Right ventricle myocardium superior (tissue), 1 donor: Measurements from ENCODE around the gene EHMT1. TPM values are rescaled to one million over a fixed set of nuclear protein-coding genes. Genes with fewer than 3 reads are reported as not detected.
"Not testable (repeated sequence)": the region's sequence is repeated elsewhere in the genome, so short reads cannot be mapped to it uniquely, and the experiment has no call there.

Experiments used
- ATAC-seq: fragments of 200-7000 bp; cut with Tn5 transposase; one replicate; pipeline ENCODE4 v1.9.1; 2020; ENCODE audit warnings: mild to moderate bottlenecking; ENCODE audit not compliant: poor library complexity
- DNase-seq: peaks from one replicate; pipeline ENCODE4 v3.0.0-alpha.2; 2020
- intact Hi-C: fragments of 100-400 bp; cut with DNase I; formaldehyde crosslinking; loops from one replicate; pipeline ENCODE4 v1.11.2; 2022
- total RNA-seq: library from RNA; stranded (reverse); fragmentation: NEBNext Ultra II Directional; extraction: Animal tissue kit (Norgen Biotek cat#: 25700); gene quantifications from one replicate; pipeline ENCODE4 v1.2.1, GENCODE V29; 2021
- donor health status: DM: no; HTN: yes; CAD: no; lungs with severe emphysema.

EHMT1 gene
- total RNA-seq, 1 donor from 2014 or later, result 31.2 TPM

DNA sequence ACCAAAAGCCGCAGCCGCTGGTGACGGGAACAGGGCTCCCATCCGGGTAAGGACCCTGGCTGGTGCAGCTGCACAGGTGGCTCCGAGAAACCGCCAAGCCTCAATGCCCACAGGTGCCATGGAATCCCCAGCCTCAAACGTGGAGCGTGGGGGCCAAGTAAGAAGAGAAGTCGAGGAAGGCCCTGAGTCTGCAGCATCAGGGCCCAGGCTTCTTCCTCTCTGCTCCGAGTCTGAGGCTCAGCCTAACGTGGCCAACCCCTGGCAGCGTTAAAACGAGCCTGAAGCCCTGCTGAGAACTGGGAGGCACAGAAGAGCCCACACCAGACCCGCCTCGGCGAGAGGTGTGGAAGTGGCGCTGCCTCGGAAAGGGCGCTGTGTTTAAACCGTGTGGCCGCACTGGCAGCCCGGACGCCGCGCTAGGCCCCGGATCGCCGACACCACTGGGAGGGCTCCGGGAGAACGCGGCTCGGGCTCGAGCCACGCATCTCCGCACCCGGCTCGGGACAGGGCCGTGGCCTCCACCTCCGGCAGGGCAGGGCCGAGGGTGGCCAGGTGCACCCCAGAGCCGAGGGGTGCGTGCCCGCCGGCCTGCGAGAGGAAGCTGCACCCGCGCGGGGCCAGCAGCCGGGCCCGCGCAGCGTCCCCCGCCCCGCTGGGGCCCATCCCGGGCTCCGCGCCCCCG, 29.2 kb upstream of the EHMT1 start:
- ATAC-seq (no peak), DNase-seq (peak; percentile 53)
- intact Hi-C loops, result no loop called here

GRCh38 chr9:137590123-137590468, 28.7 kb upstream of the EHMT1 start:
- intact Hi-C loops, result no loop called here
- ATAC-seq, result no peak
- DNase-seq, result no peak

- DNase-seq (peak; percentile 94), ATAC-seq (peak; percentile 100)
- intact Hi-C loops, result no loop called here
Measured at GRCh38 chr9:137590469-137591383, 28.1 kb upstream of the EHMT1 start, which contains the start of gene ZMYND19. Gene ZMYND19, minus strand, starts transcription at chr9:137590512. Its CDS starts 249 bp downstream, at chr9:137590263.

- no peak for ATAC-seq
- DNase-seq, result peak; percentile 31
- intact Hi-C loops, result no loop called here
Measured at GRCh38 chr9:137592767-137593166, 26.0 kb upstream of the EHMT1 start.

- peak; percentile 34 for DNase-seq
- ATAC-seq, result no peak
- intact Hi-C loops, result no loop called here
Measured at GRCh38 chr9:137593176-137593575, 25.6 kb upstream of the EHMT1 start.

DNA sequence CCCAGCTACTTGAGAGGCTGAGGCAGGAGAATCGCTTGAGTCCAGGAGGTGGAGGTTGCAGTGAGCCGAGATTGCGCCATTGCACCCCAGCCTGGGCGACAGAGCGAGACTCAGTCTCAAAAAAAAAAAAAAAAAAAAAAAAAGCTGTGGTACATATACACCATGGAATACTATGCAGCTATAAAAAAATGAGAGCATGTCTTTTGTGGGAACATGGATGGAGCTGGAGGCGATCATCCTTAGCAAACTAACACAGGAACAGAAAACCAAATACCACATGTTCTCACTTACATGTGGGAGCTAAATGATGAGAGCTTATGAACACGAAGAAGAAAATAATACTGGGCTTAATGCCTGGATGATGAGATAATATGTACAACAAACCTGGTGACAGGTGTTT, 22.2 kb upstream of the EHMT1 start:
- intact Hi-C loops, ATAC-seq, DNase-seq: not testable (repeated sequence)

DNA sequence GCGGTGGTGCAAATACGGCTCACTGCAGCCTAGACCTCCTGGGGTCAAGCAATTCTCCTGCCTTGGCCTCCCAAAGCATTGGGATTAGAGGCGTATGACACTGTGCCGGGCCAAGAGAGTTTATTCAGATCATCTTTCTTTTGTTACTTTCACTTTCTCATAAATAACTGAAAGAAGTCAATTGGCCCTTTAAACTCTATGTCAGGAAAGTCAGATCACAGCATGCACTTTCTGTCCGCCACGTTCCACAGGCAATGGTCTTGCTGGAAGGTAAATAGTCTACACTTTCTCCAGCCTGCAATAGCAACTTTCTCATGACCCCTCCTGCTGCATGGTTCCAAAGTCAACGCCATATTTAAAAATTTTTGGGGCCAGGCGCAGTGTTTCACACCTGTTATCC, 19.9 kb upstream of the EHMT1 start:
- DNase-seq (no peak), ATAC-seq (no peak)
- intact Hi-C loops, result no loop called here

- no peak for ATAC-seq
- intact Hi-C loops, result no loop called here
Measured at GRCh38 chr9:137602661-137603060, 16.1 kb upstream of the EHMT1 start.

DNA sequence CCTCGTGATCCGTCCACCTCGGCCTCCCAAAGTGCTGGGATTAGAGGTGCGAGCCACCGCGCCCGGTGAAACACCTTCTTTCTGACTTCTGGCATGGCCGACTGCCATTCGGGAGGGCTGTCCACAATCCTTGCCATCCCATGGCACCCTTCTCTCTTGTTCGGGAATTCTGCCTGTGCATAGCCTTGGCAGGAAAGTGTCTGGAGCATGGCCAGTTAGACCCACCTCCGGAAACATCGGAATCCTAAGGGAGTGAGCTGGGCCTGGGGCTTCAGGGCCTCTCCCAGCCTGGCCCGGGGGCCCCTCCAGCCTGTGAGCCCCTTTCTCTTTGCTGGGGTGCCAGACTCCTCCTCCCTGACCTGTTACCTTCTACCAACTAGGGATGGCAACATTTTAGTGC, 14.9 kb upstream of the EHMT1 start:
- ATAC-seq (no peak), DNase-seq (no peak)
- intact Hi-C loops, result no loop called here

More at GRCh38 chr9:137602661-137603060, 16.1 kb upstream of the EHMT1 start:
- no peak for DNase-seq

GRCh38 chr9:137604345-137605086, 14.3 kb upstream of the EHMT1 start:
- DNase-seq (no peak), ATAC-seq (no peak)
- intact Hi-C loops, result no loop called here

- intact Hi-C loops, result no loop called here
- DNase-seq, result peak; percentile 95
- ATAC-seq, result peak; percentile 85
Measured at GRCh38 chr9:137605121-137606004, 13.4 kb upstream of the EHMT1 start, which contains the start of gene ARRDC1. Gene ARRDC1, plus strand, starts transcription at chr9:137605686. Its CDS starts 32 bp downstream, at chr9:137605718.

DNA sequence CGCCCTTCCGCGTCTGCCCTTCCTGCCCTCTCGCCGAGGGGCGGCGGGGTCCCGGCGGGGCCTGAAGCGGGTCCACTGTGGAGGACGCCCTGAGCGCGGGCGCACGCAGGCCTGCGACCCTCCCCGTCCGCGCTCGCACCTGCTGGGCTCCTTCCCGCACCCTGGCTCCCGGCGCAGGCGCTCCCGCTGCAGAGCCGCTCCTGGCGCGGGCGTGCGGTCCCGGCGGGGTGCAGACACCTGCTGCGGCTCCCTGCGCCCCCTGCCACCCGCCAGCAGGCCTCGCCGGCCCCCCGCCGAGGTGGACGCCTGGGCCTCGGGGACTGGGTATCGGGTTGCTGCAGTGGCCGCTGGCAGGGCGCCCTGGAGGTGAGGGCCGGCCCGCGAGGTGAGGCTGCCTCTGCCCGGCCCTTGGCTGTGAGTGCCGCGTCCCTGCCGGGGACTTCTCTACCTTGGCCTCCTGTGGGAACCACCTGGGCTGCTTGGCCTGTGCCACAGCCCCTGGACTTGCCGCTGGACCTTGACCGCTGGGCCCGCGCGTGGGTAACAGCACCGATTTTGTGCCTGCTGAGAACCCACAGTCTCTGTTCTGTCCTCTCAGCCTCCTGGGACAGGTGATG, 12.7 kb upstream of the EHMT1 start:
- ATAC-seq, result peak; percentile 4
- DNase-seq, result peak; percentile 53
- intact Hi-C loops, result no loop called here

GRCh38 chr9:137606734-137607138, 12.1 kb upstream of the EHMT1 start:
- intact Hi-C loops, result no loop called here
- DNase-seq (no peak), ATAC-seq (no peak)

GRCh38 chr9:137607141-137607857, 11.5 kb upstream of the EHMT1 start:
- DNase-seq, result peak; percentile 56
- no peak for ATAC-seq
- intact Hi-C loops, result no loop called here

DNA sequence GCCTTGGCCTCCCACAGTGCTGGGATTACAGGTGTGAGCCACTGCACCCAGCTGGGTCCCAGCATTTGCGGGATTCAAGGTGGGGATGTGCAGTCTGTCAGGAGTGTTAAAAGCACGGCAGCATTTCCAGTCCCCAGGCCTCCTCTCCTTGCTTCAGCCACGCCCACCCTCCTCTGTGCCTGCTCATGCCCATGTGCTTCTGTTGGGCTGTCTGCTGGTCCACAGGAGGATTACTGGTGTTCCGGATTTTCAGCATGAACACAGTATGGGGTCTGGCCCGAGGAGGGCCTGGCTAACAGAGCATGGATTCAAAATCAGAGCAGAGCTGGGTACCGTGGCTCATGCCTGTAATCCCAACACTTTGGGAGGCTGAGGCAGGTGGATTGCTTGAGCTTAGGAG, 7.9 kb upstream of the EHMT1 start:
- no peak for DNase-seq
- ATAC-seq, result no peak
- intact Hi-C loops, result no loop called here

DNA sequence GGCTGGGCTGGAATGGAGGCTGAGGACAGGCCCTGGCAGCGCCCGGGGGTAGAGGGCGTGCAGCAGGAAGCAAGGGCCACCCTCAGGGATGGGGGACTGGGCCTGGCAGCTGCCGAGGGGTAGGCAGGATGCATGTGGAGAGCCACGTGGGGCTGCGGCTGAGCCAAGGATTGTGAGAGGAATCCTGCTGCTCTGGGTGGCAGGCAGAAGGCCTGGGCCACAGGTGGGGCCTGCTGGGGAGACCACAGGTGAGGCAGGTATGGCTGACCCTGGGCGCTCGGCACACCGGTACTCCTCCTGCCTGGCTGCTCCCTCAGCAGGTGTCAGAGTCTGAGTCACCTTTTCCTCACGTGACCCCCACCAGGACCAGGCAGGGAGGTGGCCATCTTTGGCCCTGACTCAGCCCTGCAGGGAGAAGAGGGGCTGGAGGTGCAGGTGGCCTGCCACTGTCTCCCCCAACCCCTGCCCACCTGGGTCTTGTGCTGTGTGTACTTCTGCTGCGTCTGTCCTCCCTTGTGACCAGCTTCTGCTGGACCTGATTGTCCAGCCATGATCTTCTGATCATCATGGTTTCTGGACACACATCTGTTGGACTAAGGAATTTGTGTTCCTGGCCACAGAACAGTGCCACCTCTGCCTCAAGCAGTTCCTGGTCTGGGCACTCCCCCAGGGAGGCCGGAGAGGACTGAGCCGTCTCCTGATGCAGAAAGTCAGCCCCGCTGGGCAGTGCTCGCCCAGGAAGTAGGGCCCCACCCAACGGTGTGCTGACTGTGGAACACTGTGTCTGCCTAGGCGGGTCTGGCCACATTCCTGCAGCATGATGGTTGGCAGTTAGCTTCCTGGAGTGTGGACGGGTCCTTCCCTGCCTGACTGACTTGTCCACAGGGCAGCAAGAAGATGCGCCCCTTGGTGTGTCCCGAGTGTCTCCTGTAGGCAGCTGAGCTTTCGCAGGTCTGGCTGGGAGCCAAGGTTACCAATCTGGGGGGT, 6.9 kb upstream of the EHMT1 start:
- peak; percentile 11 for ATAC-seq
- intact Hi-C loops, result no loop called here
- no peak for DNase-seq
